Fibroblast of lung (primary cell): ENCODE measurements around the gene GPSM1. TPM values are rescaled to one million over a fixed set of nuclear protein-coding genes. Genes with fewer than 3 reads are reported as not detected.

Experiments used
- DNase-seq, 2 donors: peaks; one replicate each; pipeline versions ENCODE4 v3.0.0 to v3.0.0-alpha.2; 2010; ENCODE audit warnings: low read depth in 2 of 2
- H2AFZ ChIP-seq: 2 replicates; pipeline ENCODE4 v1.5.1; 2012; ENCODE audit warnings: low read length, control low read depth, inconsistent platforms
- H3K27ac ChIP-seq: 2 replicates; pipeline ENCODE4 v1.5.1; 2011; ENCODE audit warnings: low read length, control low read depth; ENCODE audit not compliant: insufficient read depth
- H3K27me3 ChIP-seq: 2 replicates; pipeline ENCODE4 v1.5.1; 2011; ENCODE audit warnings: mild to moderate bottlenecking, low read length; ENCODE audit not compliant: control insufficient read depth, insufficient read depth
- H3K36me3 ChIP-seq: 2 replicates; pipeline ENCODE4 v1.5.1; 2011; ENCODE audit warnings: low read length; ENCODE audit not compliant: control insufficient read depth, insufficient read depth
- H3K4me1 ChIP-seq: 2 replicates; pipeline ENCODE4 v1.5.1; 2011; ENCODE audit warnings: low read length; ENCODE audit not compliant: control insufficient read depth, insufficient read depth; ENCODE audit errors: extremely low read depth
- H3K4me2 ChIP-seq: 2 replicates; pipeline ENCODE4 v1.5.1; 2011; ENCODE audit warnings: low read length, control low read depth; ENCODE audit not compliant: insufficient read depth; ENCODE audit errors: extremely low read depth
- H3K4me3 ChIP-seq, 4 experiments: fragments of 200-600 bp in 1 of 4; sonication (generic) in 1 of 4; replicated peaks in 1 of 4; 2 replicates each; pipeline ENCODE4 v1.5.1; 2011 to 2016; ENCODE audit warnings: low read length in 4 of 4, low read depth in 3 of 4, mild to moderate bottlenecking in 3 of 4, control low read depth in 2 of 4, inconsistent platforms in 1 of 4, mixed read lengths in 1 of 4; ENCODE audit not compliant: insufficient read depth in 1 of 4; ENCODE audit errors: control extremely low read depth in 1 of 4
- H3K79me2 ChIP-seq: 2 replicates; pipeline ENCODE4 v1.5.1; 2012; ENCODE audit warnings: mild to moderate bottlenecking, low read length, inconsistent platforms; ENCODE audit not compliant: control insufficient read depth, insufficient read depth
- H3K9ac ChIP-seq: 2 replicates; pipeline ENCODE4 v1.5.1; 2011; ENCODE audit warnings: mild to moderate bottlenecking, low read length, control low read depth; ENCODE audit not compliant: insufficient read depth
- H3K9me3 ChIP-seq: 2 replicates; pipeline ENCODE4 v1.5.1; 2012; ENCODE audit warnings: low read depth, low read length; ENCODE audit not compliant: control insufficient read depth, insufficient read depth
- H4K20me1 ChIP-seq: 2 replicates; pipeline ENCODE4 v1.5.1; 2011; ENCODE audit warnings: low read length; ENCODE audit not compliant: control insufficient read depth, insufficient read depth; ENCODE audit errors: extremely low read depth
- EZH2 ChIP-seq: IDR thresholded peaks from 2 replicates; pipeline ENCODE4 v1.5.1; 2012; ENCODE audit warnings: low read length, control low read depth, mild to moderate bottlenecking; ENCODE audit errors: missing control alignments
- polyA plus RNA-seq, 2 donors: library from polyadenylated mRNA; depleted of rRNA in 1 of 2; stranded (reverse) in 1 of 2; unstranded in 1 of 2; fragments of >200 nt; gene quantifications; 2 replicates each; pipeline ENCODE4 v1.2.1, GENCODE V29; 2011 to 2012; ENCODE audit warnings: missing spikeins in 1 of 2
- total RNA-seq: library from RNA; depleted of rRNA; stranded (reverse); fragments of >200 nt; gene quantifications from 2 replicates; pipeline ENCODE4 v1.2.1, GENCODE V29; 2014
- TF ChIP-seq, protein P1 (sequence below), 2 donors: IDR thresholded peaks in 1 of 2; conservative IDR thresholded peaks in 1 of 2; 1 replicate in 1 of 2; 2 replicates in 1 of 2; pipeline ENCODE4 v1.5.1; 2011 to 2012; ENCODE audit warnings: low read length in 2 of 2, control low read depth in 1 of 2, inconsistent platforms in 1 of 2, low read depth in 1 of 2, mild to moderate bottlenecking in 1 of 2

The GPSM1 gene
- total and polyA plus RNA-seq, 2 donors (not counting 1 experiment from before 2014, with no cell fraction given) = 15.8 to 60.3 TPM

GRCh38 chr9:136280535-136281315, 46.6 kb upstream of the GPSM1 start:
- TF ChIP-seq, protein P1, sequence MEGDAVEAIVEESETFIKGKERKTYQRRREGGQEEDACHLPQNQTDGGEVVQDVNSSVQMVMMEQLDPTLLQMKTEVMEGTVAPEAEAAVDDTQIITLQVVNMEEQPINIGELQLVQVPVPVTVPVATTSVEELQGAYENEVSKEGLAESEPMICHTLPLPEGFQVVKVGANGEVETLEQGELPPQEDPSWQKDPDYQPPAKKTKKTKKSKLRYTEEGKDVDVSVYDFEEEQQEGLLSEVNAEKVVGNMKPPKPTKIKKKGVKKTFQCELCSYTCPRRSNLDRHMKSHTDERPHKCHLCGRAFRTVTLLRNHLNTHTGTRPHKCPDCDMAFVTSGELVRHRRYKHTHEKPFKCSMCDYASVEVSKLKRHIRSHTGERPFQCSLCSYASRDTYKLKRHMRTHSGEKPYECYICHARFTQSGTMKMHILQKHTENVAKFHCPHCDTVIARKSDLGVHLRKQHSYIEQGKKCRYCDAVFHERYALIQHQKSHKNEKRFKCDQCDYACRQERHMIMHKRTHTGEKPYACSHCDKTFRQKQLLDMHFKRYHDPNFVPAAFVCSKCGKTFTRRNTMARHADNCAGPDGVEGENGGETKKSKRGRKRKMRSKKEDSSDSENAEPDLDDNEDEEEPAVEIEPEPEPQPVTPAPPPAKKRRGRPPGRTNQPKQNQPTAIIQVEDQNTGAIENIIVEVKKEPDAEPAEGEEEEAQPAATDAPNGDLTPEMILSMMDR (conservative IDR thresholded peaks at IDR 0.05 in 1 of 2, IDR thresholded peaks at IDR 0.05 in 1 of 2; ENCODE audit: low read depth in 1 of 2, low read length in 2 of 2) = no peak
- no peak for TF ChIP-seq EZH2
- Histone ChIP-seq H3K9me3 (no peaks in the 10 kb centered on the region), H3K27me3 (peaks cover 10% of the 10 kb centered on the region), H3K79me2 (no peaks in the 10 kb centered on the region), H2AFZ (no peak overlapping the region), H3K4me1 (no peaks in the 10 kb centered on the region), H3K36me3 (no peaks in the 10 kb centered on the region), H3K4me2 (no peak overlapping the region), H3K9ac (no peak overlapping the region), H3K27ac (no peak overlapping the region), H4K20me1 (no peaks in the 10 kb centered on the region), H3K4me3 (no peak overlapping the region)
- no peak for DNase-seq

DNA sequence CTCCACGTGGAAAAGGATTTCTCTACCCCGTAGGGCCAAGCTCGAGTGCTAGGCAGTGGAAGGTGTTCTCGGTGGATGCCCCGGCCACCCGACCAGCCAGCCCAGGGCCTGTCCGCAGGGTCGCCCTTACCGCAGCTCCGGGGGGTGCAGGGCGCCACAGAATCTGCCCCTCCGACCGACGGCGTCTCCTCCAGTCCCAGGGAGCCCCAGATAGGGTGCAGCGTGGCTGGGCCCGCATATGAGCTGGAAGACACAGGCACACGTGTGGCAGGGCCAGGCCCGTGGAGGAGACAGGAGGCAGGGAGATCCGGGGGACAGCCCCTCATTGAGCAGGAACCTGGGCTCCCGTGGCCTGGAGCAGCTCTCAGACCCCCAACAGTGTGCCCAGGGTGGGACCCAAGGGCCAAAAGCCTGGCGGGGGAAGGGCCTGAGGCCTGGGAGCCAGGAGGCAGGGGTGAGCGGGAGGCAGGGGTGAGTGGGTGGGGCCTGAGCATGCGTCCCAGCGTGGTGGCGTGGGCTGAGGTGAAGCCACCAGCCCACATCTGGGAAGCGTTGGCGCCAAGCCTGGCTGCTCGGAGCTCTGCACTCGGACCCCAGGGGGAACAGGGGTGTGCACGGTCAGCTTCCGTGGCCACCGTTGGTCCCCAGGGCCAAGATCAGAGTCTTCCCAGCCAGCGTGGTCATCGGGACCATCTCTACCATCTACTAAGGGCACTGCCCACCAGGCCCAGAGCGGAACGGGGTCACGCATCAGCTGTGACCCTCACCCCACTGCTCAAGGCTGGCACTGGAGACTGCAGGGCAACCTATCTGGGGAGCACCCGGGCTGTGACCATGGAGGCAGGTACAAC, 45.7 kb upstream of the GPSM1 start:
- H3K4me2 ChIP-seq = no peak overlapping the region
- H3K27me3 ChIP-seq = peaks cover 3% of the 10 kb centered on the region
- no peak for DNase-seq

More for the DNA sequence above, 45.7 kb upstream of the GPSM1 start:
- Histone ChIP-seq H2AFZ (no peak overlapping the region), H3K79me2 (no peaks in the 10 kb centered on the region), H3K36me3 (no peaks in the 10 kb centered on the region), H3K27ac (no peak overlapping the region), H3K9ac (no peak overlapping the region), H3K4me3 (no peak overlapping the region), H3K4me1 (no peaks in the 10 kb centered on the region), H3K9me3 (no peaks in the 10 kb centered on the region), H4K20me1 (no peaks in the 10 kb centered on the region)
- TF ChIP-seq, protein P1 (conservative IDR thresholded peaks at IDR 0.05 in 1 of 2, IDR thresholded peaks at IDR 0.05 in 1 of 2; ENCODE audit: low read depth in 1 of 2, low read length in 2 of 2) = no peak
- no peak for TF ChIP-seq EZH2
